Measurements from ENCODE around the gene GASK1A.
"Not testable (repeated sequence)": the region's sequence is repeated elsewhere in the genome, so short reads cannot be mapped to it uniquely, and the experiment has no call there.

DNA sequence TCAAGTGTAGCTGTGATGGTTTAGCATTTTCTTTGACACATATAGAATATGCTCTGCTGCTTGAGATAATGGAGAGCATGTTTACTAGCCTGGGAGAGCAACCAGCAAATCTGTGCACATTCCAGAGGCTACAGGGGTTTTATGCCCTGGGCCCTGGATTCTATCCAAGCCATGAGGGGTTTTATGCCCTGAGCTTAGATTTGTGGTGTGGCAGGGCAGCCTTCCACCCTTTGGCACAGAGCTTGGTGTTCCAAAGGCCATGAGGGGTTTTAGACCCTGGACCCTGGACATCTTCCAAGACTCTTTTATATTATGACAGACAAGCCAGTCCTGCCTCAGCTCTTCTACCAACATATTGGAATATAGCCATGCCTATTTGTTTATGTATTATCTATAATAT is 66.0 kb downstream of the GASK1A start:
- TF ChIP-seq, protein P1, sequence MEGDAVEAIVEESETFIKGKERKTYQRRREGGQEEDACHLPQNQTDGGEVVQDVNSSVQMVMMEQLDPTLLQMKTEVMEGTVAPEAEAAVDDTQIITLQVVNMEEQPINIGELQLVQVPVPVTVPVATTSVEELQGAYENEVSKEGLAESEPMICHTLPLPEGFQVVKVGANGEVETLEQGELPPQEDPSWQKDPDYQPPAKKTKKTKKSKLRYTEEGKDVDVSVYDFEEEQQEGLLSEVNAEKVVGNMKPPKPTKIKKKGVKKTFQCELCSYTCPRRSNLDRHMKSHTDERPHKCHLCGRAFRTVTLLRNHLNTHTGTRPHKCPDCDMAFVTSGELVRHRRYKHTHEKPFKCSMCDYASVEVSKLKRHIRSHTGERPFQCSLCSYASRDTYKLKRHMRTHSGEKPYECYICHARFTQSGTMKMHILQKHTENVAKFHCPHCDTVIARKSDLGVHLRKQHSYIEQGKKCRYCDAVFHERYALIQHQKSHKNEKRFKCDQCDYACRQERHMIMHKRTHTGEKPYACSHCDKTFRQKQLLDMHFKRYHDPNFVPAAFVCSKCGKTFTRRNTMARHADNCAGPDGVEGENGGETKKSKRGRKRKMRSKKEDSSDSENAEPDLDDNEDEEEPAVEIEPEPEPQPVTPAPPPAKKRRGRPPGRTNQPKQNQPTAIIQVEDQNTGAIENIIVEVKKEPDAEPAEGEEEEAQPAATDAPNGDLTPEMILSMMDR (conservative IDR thresholded peaks at IDR 0.05), result not testable (repeated sequence)
- TF ChIP-seq EZH2 (IDR thresholded peaks at IDR 0.05; ENCODE audit: low read depth), result not testable (repeated sequence)

Data from PC-9 (cell line).